ENCODE measurements around the gene SUCNR1.
"Not testable (repeated sequence)": the region's sequence is repeated elsewhere in the genome, so short reads cannot be mapped to it uniquely, and the experiment has no call there.

Gene SUCNR1, protein sequence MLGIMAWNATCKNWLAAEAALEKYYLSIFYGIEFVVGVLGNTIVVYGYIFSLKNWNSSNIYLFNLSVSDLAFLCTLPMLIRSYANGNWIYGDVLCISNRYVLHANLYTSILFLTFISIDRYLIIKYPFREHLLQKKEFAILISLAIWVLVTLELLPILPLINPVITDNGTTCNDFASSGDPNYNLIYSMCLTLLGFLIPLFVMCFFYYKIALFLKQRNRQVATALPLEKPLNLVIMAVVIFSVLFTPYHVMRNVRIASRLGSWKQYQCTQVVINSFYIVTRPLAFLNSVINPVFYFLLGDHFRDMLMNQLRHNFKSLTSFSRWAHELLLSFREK

DNA sequence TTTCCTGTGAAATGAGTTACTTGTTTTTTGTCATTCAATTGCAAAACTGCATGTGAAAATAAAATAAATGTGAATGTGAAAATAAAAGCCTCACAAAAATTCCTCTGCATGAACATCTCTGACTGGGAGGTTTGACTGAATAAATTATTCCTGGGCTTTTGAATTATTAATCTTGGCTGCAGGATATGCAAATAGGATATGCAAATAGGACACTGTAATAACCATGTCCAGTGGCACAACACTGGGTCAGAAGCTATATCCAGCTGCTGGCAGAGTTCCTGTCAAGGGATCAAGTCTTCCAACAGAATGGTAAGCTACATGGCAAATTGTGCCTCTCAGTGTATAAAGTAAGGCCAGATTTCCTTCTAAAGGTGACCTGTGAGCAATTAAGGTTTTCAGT, at the start of gene SUCNR1:
TSS of gene SUCNR1 (plus strand) at position 246 of the 400 bp plus-strand sequence. CDS start 6,250 bp downstream, outside the sequence.
- no peak for DNase-seq (ENCODE audit: low read depth in 1 of 2, low spot score in 1 of 2)

DNA sequence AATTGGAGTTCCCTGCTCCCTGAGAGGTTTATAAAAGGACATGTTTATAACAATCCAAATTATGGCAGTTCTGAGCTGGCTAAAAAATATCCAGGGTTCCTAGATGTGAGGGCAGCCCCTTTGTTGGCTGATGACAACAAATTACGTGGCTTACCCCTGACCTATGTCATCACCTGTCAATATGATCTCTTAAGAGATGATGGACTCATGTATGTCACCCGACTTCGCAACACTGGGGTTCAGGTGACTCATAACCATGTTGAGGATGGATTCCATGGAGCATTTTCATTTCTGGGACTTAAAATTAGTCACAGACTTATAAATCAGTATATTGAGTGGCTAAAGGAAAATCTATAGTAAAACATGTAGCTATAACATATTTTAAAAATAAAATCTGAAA, 45.6 kb upstream of the SUCNR1 start:
- no peak for DNase-seq (ENCODE audit: low read depth in 1 of 2, low spot score in 1 of 2)

DNA sequence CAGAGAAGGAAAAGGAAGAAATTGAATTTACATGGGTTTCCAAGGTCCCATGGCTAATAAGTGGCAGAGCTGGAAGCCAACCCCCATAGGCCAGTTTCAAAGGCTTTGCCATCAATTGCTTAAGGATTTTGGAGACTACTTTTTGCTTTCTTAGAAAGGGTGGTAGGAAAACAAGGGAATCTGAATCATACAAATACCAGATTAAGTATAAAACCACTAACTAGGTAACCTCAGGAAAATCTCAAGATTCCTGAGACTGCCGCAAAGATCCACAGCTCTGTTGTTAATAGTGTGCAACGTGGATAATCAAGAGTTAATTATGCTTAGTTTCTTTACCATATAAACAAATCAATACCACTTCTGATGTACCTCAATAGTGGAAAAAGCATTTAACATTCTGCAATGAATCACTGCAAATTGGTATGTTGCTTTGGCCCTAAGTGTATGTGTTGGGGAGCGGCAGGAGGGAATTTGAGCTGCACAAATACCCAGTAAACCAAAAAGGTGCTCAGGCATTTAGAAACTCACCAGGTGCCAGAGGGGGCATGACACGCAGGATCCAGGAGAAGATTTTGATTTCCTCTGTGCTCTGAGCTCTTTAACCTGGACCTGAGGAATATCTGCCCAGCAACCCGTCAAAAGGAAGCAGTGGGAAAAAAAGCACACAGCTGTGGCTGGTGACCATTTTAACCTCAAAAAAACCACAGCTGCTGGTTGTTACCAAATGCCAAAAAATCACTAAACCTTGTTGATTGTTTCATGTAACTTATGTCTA, 37.5 kb upstream of the SUCNR1 start:
- DNase-seq (ENCODE audit: low read depth in 1 of 2, low spot score in 1 of 2): no peak

DNA sequence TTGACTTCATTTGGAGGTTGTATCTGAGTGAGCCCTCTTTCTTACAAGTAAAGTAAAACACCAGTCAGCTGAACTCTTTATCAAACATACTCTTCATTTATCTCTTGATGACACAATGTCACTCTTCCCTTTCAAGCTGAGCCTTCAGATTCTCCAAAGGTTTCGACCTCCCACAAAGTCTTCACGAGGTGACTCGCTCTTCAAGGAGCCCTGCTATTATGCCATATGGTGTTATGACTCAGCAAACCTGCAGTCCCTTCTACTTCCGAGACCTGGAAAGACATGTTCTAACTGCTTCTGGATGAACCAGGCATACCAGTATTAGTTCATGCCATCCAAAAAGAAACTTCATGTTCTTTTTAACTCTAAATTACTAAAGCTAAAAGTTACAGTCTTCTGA, 36.4 kb upstream of the SUCNR1 start:
- DNase-seq (ENCODE audit: low read depth in 1 of 2, low spot score in 1 of 2): no peak

DNA sequence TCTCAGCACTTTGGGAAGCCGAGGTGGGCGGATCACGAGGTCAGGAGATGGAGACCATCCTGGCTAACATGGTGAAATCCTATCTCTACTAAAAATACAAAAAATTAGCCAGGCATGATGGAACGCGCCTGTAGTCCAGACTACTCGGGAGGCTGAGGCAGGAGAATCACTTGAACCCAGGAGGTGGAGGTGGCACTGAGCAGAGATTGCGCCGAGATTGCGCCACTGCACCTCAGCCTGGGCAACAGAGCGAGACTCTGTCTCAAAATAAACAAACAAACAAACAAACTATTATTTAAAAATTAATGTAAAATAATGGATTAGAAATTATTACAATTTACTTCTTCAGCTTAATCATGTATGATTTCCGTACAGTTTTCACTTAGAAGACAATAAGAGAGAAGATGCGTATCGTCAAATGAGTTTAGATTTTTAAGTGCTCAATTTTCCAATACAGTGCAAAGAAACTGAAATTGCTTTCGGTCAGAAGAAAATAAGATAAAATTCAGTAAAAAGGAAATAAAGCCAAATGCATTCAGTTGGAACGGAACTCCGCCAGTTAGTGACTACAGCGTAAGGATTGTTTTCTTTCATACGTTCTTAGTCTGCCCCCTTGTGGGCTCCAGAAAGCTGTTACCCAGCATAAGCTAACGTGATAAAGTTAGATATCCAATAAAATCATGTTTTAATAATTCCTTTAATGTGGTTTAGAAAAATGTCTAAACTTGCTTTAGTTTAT, 34.7 kb upstream of the SUCNR1 start:
- DNase-seq (ENCODE audit: low read depth in 1 of 2, low spot score in 1 of 2): no peak

DNA sequence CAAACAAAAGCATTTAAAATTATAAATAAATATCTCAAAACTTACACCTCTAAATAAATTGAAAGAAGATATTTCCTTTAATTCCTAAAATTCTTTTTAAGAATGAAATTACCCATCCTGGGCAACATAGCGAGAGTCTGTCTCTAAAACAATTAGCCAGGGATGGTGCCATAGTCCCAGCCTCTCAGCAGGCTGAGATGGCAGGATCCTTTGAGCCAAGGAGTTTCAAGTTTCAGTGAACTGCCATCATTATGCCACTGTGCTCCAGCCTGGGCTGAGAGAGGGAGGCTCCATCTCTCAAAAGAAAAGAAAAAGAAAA, 34.2 kb upstream of the SUCNR1 start:
- no peak for DNase-seq (ENCODE audit: low read depth in 1 of 2, low spot score in 1 of 2)

DNA sequence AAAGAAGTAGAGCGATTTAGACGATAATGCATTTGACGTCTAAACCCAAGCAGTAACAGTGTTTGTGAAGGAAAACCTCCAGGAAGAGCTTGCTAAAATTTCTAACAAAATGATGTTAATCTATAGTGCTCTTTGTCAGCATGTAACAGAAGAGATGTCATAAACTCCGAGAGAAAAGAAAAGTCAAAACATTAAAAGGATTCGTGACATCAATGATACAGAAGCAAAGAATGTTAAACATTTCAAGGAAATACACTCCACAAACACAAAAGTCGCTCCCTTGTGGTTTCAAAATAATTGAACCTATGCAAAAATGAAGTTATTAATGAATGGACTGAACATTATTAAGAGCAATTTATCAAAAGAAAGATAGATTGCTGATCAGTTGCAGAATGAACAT, 31.6 kb upstream of the SUCNR1 start:
- DNase-seq (ENCODE audit: low read depth in 1 of 2, low spot score in 1 of 2): no peak

DNA sequence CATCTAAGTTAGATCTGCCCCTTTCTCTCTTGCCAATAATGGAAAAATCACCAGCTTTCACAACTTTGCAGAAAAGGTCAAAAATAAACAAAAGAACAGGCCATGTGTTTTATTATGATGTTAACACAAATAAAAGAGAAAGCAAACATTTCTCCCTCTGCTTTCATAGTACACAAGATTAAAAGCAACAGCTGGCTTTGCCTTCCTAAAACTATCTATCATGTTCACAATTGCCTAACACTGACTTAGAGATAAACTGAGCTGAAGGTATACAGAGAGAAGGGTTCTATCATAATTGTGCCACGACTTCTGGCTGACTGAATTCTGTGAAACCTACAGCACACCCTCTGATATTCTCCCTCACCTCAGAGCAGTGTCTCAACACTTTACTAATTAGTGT, 30.2 kb upstream of the SUCNR1 start:
- no peak for DNase-seq (ENCODE audit: low read depth in 1 of 2, low spot score in 1 of 2)

DNA sequence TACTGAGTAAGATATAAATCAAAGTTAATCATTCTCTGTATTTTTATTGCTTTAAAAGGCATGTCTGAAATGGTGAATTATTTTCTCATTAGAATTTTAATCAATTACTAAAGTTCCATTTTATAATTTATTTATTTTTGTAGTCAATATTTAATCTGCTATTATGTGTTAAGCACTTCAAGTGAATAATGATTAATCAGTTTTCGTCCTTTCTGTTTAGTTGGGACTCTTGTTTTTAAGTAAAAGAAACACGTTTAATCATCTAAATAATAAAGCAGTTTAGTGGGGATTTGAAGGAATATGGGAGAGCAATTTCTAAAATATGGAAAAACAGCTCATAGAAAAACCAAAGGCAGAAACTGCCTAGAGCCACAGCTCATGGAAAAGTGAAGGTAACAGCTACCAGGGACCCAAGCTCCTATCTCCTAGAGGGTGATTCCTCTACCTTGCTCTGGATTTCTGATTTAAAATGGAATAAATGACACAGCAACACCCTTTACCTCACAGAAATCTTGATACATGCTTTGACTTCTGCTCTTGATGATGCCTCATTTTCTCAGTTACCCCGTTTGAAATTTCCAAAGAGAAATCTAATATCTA, 28.0 kb upstream of the SUCNR1 start:
- DNase-seq (ENCODE audit: low read depth in 1 of 2, low spot score in 1 of 2): no peak

DNA sequence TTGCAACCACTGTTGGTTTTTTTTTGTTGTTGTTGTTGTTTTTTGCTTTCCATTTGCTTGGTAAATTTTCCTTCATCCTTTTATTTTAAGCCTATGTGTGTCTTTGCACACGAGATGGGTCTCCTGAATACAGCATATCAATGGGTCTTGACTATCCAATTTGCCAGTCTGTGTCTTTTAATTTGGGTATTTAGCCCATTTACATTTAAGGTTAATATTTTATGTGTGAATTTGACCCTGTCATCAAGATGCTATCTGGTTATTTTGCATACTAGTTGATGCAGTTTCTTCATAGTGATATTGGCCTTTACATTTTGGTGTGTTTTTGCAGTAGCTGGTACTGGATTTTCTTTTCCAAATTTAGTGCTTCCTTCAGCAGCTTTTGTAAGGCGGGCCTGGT, 23.4 kb upstream of the SUCNR1 start:
- not testable (repeated sequence) for DNase-seq (ENCODE audit: low read depth in 1 of 2, low spot score in 1 of 2)

DNA sequence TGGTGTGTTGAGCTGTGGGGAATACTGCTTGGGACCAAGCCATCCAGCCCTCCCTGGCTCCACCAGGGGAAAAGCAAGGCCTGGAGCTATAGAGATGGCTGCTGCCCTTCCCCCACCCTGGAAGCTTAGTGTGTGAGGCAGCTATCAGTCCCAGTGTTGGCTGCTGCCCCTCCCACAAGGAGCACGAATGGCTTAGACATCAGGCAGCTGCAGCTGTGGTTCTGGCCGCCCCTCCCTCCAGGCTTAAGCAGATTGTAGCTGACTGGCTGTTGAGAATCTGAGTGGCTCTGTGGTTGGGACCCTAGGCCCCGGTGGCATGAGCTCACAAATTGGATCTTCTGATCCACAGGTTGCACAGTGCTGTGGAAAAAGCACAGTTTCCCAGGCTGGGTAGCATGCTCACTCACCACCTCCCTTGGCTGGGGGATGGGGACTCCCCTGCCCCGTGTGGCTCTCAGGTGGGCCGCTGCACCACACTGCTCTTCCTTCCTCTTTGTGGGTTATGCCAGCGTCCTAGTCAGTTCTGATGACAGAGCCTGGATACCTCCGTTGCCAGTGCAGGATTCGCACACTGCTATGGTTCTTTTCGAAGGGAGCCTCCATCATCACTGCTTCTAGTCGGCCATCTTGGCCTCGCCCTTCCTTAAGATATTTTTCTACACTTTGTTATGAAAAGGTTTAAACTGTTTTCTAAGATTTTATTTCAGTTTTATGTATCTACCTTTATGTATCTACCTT, 21.2 kb upstream of the SUCNR1 start:
- DNase-seq (ENCODE audit: low read depth in 1 of 2, low spot score in 1 of 2): no peak

DNA sequence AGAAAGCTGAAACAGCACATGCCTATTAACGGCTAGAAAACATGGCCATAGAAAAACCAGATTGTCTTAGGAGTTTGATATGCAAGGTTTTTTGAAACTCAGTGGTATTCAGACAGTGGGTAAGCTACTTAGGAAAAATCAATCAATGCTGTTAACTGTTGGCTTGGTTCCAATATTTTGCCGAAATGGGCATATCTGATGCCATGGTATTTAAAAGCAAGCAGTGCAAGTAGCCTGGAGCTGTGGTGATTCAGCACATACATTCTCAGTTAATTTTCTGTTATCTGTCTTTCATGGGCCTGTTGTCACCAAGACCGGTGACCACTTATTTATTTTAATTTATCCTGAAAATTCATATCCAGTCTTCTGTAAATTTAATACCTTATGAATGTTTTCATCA, 17.3 kb upstream of the SUCNR1 start:
- DNase-seq (ENCODE audit: low read depth in 1 of 2, low spot score in 1 of 2): no peak

DNA sequence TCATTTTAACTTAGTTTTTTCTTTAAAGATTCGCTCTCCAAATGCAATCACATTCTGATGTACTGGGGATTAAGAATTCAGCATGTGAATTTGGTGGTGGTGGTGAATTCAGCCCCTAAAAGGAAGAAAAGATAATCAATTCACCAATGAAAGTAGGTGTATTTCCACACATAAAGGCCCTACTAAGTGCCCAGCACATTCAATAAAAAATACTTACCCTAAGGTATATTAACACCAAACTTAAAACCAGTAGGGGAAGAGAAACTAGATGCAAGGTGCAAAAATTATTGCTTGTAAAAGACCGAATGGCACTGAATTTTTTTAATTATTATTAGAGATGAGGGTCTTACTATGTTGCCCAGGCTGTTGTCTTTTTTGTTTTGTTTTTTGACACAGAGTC, 16.8 kb upstream of the SUCNR1 start:
- DNase-seq (ENCODE audit: low read depth in 1 of 2, low spot score in 1 of 2): no peak

DNA sequence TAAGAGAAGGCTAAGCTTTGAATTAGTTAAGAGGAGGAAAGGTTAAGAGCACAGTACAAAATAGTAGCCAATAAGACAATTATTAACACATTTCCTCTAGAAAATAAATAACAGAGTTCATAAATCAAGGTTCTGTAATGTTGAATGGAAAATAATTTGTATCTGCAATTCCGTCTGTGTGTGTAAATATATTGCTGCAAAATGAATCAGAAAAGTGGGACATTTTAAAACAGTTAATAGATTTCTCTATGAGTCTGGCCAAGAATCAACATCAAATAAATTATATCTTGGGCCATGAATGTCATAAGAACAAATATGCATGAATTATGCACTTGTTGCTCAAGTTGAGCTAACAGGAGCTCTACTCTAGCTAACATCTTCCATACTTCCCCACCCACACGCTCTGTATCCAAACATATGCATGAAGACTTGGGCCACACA, 14.2 kb upstream of the SUCNR1 start:
- DNase-seq (ENCODE audit: low read depth in 1 of 2, low spot score in 1 of 2): no peak

DNA sequence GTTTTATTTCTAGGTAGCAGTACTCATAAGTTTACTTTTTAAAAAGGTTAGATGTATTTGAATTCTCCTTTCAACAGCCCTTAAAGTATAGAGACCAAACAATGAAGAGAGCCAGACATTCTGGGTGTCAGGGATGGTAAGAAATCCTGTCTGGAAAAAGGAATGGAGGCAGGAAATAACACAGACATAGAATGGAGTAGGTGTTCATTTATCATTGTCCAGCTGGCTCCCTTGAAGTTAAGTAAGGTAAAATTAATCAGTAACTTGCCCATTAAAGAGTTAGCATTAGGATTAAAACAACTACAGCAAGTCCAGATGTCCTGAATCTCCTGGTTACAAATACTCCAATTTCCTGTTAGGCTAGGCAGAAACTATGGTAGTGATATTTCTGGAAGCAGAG, 13.5 kb upstream of the SUCNR1 start:
- no peak for DNase-seq (ENCODE audit: low read depth in 1 of 2, low spot score in 1 of 2)

DNA sequence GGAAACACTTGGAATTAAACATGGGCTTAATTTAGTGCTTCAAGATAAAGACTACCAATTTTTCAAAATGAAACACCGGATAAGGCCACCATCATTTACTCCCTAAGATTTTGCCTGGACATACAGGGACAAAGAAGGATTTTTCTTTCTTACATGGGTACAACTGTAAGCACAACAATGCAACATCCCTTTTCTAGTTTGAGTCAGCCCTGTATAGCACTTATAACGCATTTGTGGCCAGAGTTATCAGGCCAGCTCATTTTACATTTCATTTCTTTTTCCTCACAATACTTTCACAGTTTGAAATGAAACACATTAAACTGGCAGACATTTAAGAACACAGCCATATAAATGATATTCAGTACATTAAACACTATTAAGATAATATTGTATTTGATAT, 9.8 kb upstream of the SUCNR1 start:
- DNase-seq (ENCODE audit: low read depth in 1 of 2, low spot score in 1 of 2): no peak

DNA sequence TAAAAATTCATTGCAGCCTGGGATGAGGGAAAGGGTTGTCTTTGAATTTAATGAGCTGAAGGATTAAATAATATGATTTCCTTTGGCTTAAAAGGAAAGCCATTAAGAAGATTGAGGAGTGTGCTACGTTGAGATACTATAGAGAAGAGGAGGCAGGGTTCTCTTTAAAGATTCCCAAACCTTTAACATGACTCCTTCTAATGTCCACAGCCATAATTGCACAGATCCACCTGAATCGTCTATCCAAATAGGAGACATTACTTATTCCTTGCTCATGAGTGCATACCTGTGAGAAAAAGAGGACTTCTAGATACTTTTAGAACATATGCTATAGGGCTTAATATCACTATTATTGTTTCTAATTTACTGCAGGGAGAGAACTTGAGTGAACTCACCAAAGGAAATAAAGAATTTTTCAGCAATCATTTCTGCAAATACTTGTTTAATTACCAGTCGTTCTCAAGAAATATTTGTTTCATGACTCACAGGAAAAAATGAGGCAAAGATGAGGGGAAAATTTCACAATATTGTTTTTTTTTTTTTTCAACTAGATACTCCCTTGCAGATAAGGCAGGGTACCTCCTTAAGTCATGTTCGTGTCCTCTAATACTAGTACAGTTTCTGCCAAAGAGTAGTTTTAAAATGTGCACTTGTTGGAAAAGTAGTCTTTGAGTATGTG, 8.9 kb upstream of the SUCNR1 start:
- no peak for DNase-seq (ENCODE audit: low read depth in 1 of 2, low spot score in 1 of 2)

DNA sequence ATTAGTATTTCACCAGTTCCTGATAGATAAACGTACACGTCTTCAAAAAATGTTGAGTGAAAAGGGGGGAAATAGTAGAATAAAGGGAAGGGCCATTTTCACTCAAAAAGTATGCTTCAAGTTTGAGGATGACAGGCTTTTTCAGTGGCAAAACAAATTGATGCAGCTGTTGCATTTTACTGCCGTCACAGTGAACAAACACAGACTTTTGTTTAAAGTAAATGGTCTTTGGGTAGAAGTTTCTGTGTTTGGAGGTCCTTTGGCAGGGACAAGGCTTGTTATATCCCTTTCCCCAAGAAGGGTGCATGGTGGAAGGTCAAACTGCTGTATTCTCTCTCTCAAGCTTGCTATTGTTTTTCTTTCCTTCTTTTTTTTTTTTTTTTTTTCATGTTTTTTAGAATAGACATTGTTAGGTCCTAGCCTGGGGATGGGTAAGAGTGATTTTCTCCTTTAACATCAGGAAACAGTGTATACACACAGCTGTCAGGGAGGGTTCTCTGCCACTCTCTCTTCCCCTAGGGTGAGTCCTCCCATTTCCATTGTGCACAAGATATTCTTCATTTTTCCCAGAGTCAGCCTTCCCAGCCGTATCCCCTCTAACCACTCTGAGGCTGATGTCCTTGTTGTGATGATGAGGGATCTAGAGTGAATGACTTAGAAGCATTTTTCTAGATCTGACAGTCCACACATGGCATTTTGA, 6.6 kb upstream of the SUCNR1 start:
- no peak for DNase-seq (ENCODE audit: low read depth in 1 of 2, low spot score in 1 of 2)

DNA sequence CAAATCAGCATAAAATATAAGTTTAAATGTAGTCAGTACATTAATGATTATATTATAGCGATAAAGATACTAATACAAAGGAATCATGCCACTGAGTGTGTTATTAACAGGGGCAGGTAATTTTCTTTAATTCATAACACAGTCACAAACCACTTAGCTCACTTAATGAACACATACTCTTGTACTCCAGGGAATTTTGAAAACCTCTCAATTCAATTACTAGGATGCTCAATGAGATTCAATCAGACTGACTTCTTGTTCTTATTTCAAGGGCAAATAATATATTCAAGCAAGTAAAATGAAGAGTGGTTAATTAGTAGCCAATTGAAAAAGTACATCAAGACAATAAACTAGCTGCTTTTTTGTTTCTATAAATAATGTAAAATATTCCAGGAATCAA, 5.8 kb upstream of the SUCNR1 start:
- no peak for DNase-seq (ENCODE audit: low read depth in 1 of 2, low spot score in 1 of 2)

DNA sequence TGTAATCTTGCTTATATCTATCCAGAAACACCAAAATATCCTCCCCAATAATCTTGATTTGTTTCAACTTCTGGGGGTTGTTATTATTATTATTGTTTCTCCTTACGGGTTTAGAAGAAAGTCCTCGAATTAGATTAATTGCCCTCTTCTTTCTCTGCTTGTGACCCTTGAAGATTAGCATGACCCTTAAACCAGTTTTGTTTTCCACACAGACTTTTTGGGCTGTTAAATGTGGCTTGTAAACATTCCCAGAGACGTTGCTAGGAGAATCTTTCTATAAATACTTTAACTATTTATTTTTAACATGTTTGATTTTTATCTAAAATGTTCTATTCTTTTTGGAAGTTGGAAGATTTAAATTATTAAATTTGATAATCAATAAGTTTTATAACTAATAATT, 4.3 kb upstream of the SUCNR1 start:
- DNase-seq (ENCODE audit: low read depth in 1 of 2, low spot score in 1 of 2): no peak
